ENCODE data around the gene CRP.
"Not testable (repeated sequence)": the region's sequence is repeated elsewhere in the genome, so short reads cannot be mapped to it uniquely, and the experiment has no call there.

The CRP gene, protein sequence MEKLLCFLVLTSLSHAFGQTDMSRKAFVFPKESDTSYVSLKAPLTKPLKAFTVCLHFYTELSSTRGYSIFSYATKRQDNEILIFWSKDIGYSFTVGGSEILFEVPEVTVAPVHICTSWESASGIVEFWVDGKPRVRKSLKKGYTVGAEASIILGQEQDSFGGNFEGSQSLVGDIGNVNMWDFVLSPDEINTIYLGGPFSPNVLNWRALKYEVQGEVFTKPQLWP

DNA sequence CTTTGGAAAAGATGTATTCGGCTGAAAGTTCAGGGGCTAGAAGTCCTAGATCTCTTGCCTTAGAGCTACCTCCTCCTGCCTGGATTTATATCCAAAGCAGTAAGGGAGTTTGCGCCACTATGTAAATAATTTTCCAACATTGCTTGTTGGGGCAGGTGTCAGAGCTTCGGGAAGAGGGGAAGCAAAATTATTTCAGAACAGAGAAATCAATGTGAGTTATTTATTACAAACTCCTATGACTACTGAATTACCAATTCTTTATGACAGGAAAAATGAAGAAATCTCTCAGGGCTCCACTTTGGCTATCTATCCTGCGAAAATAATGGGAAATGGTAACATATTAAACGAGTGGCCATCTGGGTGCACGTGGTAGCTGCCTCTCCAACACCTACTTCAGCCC, at the start of gene CRP:
Gene CRP, minus strand, starts transcription at position 61 of the 400 bp plus-strand sequence. CDS start 104 bp downstream, outside the sequence.
- DNase-seq: no peak

GRCh38 chr1:159763686-159764085, 49.3 kb upstream of the CRP start:
- DNase-seq: no peak

DNA sequence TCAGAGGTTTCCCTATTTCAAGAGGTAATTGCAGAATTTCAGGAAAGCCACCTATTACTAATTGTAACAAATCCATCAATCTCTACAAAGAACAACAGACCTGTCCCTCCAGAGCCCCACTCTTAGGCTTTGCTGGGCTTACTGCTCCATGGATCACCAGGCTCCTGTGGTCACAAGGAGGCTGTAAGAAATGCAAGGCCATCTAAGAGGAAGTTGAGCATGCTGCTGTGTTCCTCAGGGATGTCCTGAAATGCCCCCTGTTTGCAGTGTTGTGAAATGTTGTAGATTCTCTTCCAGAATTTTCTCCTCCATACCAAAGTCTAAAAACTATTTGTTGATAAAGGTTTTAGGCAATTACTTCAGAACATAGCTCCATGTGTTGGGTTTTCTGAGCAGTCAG, 42.0 kb upstream of the CRP start:
- no peak for DNase-seq

- no peak for DNase-seq
Observed at GRCh38 chr1:159755451-159756007, 41.1 kb upstream of the CRP start.

- DNase-seq: no peak
Observed at GRCh38 chr1:159753386-159753785, 39.0 kb upstream of the CRP start.

DNA sequence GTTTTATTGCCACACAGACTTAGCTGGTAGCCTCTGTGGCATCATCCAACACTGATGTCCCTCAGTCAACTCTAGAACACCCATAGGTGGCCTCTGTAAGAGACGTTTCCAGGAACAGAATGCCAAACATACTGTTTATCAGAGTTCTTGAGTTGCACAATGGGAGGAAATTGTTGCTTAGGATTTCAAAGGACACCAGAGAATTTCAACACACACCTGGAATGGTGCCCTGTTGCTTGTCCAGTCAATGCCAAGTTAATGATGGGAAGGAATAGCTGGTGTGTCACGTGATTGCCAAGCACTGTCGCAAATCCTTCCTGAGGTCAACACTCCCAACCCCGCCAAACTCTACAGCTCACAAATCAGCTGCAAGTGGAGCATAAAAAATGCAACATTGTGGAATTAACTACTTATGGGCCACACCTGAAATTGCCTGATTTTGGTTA, 37.8 kb upstream of the CRP start:
- DNase-seq: no peak

DNA sequence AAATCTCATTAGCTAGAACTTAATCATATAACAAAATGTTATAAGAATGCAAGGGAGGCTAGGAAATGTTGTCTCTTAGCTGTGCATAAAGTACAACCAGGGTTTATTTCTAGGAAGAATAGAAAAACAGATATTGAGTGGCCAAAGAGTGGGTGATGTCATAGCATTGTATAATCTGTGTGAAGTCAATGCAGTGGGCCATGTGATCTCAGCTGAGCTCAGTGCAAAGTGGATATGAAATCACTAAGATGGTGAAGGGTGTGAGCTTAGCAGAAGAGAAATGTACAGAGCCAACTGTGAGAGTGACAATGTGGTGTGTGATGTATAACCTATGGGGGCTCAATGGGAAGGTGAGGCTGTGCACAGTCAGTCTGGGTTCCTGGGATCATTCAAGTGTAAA, 36.6 kb upstream of the CRP start:
- DNase-seq: no peak

DNA sequence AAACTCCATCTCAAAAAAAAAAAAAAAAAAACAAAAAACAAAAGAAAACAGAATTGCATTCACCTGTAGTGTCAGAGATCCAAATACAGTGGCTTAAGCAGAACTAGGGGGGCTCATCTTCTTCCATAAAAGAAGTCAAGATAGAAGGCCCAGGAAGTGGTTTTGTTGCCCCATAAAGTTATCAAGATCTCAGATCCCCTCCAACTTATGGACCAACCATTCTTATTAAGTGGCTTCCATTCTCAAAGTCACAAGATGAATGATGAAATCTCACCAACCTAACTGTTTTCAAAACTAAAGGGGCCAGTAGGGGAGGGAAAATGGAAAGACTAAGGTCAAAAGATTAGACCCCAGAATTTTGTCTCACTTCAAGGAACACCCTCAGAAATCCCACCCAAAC, 36.2 kb upstream of the CRP start:
- no peak for DNase-seq

- DNase-seq: no peak
Observed at GRCh38 chr1:159749630-159750029, 35.2 kb upstream of the CRP start.

GRCh38 chr1:159748370-159748769, 34.0 kb upstream of the CRP start:
- DNase-seq: no peak

DNA sequence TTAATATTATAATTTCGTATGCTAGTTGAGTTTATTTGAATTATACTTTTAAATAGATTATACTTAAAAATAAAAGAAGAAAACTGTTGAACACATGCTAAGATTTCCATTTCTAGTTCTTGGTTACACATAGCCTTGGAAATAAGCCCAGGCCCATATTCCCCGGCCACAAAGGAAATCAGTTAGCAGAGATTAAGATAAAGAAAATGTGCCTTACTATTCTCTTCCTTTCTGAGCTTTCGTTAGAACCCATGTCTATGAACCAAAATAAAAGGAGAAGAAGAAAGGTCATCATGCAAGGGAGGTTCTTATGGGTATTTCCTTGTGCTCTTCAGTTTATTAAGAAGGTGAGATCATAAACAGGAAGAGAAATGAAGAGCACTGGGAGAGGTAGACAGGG, 32.3 kb upstream of the CRP start:
- DNase-seq: no peak

- no peak for DNase-seq
Observed at GRCh38 chr1:159743651-159744410, 29.4 kb upstream of the CRP start.

- no peak for DNase-seq
Observed at GRCh38 chr1:159737238-159737916, 23.0 kb upstream of the CRP start.

GRCh38 chr1:159723188-159723587, 8.8 kb upstream of the CRP start:
- not testable (repeated sequence) for DNase-seq

DNA sequence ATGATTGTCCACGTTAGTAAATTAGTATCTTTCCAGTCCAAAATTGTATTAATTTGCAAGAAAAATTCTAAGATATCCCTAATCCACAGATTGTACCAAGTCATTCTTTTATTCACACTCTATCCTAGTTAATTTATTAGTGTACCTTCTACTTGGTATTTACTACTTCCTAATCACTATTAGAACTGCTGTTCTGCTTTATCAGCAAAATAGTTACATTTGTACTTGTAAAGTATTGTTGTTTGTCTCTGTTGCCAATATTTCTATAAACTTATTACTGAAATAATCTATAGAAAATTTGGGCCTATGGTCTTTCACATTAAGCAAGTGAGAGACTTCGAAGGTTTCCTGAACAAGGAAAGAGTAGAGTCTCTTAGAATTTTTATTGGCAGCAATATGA, 5.6 kb upstream of the CRP start:
- DNase-seq: no peak

DNA sequence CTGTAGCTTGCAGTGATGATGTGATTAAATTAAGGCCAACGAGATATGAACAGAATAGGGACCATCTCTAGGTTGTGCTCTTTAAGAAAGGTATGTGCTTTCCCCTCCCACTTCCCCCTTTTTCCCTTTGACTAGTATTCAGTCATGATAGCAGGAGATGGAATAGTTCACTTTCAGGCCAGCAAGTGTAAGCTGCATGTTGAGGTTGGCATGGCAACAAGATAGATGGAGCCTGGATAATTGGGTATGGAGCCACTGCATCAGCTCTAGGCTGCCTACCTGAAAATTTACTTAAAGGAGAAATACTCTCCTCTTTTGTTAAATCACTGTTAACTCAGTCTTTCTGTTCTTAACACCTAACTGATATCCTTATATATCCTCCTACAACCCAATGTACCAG, 1.5 kb upstream of the CRP start:
- no peak for DNase-seq

- DNase-seq: no peak
Observed at GRCh38 chr1:159712080-159712479, 2.3 kb downstream of the CRP start.

DNA sequence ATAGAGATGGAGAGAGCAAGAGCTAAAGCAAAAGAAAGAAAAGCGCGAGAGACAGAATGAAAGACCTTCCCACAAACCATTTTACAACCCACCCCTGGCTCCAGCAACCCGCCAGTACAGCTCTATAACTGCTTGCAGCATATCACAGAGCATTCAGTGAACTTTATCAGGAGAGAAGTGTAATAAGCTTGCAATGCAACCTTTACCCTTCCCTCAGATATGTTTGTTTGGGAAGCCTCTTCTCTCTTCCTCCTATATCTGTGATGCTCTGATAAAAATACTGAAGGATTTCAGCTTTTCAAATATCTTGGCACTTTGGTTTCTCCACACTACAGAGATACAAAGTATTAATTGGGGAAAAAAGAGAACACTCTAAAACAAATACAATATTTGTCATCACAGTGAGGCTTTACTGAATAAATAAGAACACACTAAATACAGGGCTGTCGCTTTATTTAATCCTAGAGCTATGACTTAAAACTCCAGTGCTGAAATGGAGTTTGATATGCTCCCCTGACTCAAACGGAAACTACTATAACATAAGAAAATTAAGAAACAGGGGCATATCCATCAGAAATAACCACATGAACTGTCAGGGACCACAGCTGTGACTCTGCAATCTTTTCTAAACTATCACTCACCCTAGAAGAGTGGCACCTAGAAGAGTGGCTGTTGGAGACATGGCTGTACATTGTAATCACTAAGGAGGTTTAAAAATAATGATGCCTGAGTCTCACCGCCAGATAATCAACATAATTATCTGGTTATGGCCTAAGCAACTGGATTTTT, 6.7 kb downstream of the CRP start:
- DNase-seq: no peak

DNA sequence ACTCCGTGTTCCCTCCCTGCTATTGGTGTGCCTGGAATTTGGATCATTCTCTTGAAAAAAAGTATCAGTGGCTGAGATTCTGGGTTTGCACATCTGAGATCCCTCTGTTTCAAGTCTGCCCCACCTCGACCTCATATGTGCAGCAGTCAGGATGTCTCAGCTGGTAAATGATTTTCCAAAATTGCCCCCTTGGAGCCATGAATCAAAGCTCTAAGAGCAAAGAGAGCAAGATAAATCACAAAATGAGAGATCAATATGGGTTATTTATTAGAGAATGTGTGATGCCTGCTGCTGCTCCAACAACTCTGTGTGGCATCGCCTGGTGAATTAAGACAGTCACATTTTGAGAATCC, 8.5 kb downstream of the CRP start:
- no peak for DNase-seq

DNA sequence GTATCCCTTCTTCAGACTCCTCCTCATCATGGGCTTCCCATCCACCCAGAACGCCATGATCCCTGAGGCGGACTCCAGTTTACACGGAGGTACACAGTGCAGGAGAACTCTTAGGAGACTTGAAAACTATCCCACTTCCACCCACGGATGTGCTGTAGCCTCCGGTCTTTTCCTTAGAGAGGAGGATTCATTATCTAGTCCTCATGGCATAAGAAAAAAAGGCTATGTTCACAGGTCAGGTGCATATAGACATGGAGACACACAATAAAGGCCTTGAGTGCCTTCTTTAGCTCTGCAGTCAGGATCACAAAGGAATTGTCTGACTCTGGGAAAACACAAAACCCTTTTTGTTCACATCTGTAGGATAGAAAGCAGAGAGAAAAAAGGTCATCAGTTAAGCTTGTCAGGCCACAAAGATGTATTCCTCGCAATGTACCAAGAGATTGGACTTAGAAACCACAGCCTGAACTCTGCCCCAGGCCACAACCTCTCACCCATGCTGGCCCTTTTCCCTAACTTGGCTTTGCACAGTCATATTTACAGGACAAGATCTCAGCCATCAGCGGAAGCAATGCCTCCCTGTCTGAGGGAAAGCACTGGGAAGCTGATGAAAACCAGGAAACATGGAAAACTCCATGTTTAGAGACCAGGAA, 9.0 kb downstream of the CRP start:
- DNase-seq: no peak

DNA sequence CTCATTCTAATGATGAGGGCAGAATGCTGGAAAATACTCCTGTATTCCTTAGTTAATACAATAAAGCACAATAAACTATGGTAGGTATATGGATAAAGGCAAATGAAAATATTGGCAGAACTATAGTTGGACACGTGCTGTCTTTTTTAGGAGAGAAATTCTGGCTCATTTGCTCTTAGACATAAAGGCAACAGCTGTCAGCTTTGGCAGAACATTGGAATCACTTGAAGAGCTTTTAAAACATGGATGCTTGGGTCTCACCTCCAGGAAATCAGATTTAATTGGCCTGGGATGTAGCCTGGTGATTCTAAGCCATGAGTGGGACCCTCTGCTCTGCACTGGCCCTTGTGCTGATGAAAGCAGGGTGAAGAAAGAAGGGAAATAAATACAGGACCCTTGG, 9.9 kb downstream of the CRP start:
- no peak for DNase-seq

DNA sequence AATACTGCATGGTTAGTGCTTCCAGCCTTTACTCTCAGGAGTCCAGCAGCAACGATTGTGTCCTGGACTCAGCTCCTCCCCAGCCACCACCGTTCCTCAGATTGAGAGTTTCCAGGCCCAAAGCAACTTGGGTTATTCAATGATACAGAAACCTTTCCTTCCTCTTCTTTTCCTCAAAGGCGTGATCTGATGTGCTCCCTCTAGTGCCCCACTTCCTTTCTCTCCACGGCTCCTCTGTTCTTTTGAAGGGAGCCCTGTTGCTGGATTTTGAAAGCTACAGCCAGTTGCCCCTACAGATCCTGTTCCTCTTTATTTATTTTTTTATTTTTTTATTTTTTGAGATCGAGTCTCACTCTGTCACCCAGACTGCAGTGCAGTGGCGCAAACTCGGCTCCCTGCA, 14.1 kb downstream of the CRP start:
- DNase-seq: no peak

DNA sequence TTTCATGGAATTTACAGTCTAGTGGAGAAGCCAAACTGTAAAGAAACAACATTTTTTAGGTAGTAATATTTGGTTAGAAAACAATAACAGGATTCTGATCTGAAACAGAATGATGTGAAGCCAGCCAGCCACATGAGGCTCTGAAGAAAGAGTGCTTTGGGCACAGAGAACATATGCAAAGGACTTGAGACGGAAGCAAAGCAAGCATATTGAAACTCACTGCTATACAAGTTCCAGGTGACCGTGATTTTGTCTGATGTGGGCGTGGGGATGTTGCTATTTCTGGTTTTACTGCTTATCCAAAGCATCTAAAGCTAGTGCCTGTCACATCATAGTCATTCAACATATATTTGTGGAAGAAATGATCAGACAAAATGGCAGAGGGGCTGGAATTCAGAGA, 14.7 kb downstream of the CRP start:
- DNase-seq: no peak

All from NCI-H1105 (cell line).